GM23338 (cell line): ENCODE results near the gene P2RX4. TPM values are rescaled to one million over a fixed set of nuclear protein-coding genes. Genes with fewer than 3 reads are reported as not detected.

Source experiments
- ATAC-seq: fragments of 200-7000 bp; cut with Tn5 transposase; 3 replicates; pipeline ENCODE4 v1.9.1; 2020
- DNase-seq: peaks from one replicate; pipeline ENCODE4 v3.0.0-alpha.2; 2015; ENCODE audit warnings: low spot score
- H2AFZ ChIP-seq: fragments of 200-600 bp; sonication (generic); 2 replicates; pipeline ENCODE4 v1.8.0; 2016; ENCODE audit warnings: antibody characterized with exemption, mild to moderate bottlenecking, moderate library complexity
- H3F3A ChIP-seq: fragments of 200-600 bp; sonication (generic); replicated peaks from 2 replicates; pipeline ENCODE4 v1.8.0; 2017; ENCODE audit warnings: antibody characterized with exemption, mixed run types, low read depth
- H3K27ac ChIP-seq: fragments of 200-600 bp; sonication (generic); 2 replicates; pipeline ENCODE4 v1.6.1; 2016; ENCODE audit warnings: low read depth
- H3K27me3 ChIP-seq: fragments of 200-600 bp; sonication (generic); 2 replicates; pipeline ENCODE4 v1.8.0; 2016; ENCODE audit warnings: mild to moderate bottlenecking, mixed run types, moderate library complexity; ENCODE audit not compliant: insufficient read depth
- H3K36me3 ChIP-seq: fragments of 200-600 bp; sonication (generic); 2 replicates; pipeline ENCODE4 v1.8.0; 2016; ENCODE audit warnings: mild to moderate bottlenecking; ENCODE audit not compliant: insufficient read depth
- H3K4me1 ChIP-seq: fragments of 200-600 bp; sonication (generic); 2 replicates; pipeline ENCODE4 v1.8.0; 2016; ENCODE audit warnings: mild to moderate bottlenecking, moderate library complexity; ENCODE audit not compliant: insufficient read depth
- H3K4me2 ChIP-seq: fragments of 200-600 bp; sonication (generic); 2 replicates; pipeline ENCODE4 v1.7.1; 2017; ENCODE audit warnings: mixed run types
- H3K4me3 ChIP-seq: fragments of 200-600 bp; sonication (generic); 2 replicates; pipeline ENCODE4 v1.6.1; 2016; ENCODE audit warnings: mixed run types
- H3K79me2 ChIP-seq: fragments of 200-600 bp; sonication (generic); replicated peaks from 2 replicates; pipeline ENCODE4 v1.8.0; 2017; ENCODE audit warnings: mild to moderate bottlenecking; ENCODE audit not compliant: insufficient read depth
- H3K9me2 ChIP-seq: fragments of 200-600 bp; sonication (generic); 2 replicates; pipeline ENCODE4 v1.8.0; 2017; ENCODE audit not compliant: insufficient read depth
- H4K20me1 ChIP-seq: fragments of 200-600 bp; sonication (generic); replicated peaks from 2 replicates; pipeline ENCODE4 v1.8.0; 2017; ENCODE audit warnings: mild to moderate bottlenecking; ENCODE audit not compliant: insufficient read depth
- H3K27ac Mint-ChIP-seq: 2 replicates; pipeline ENCODE4 v1.8.0; 2020; ENCODE audit warnings: inconsistent platforms, mild to moderate bottlenecking, moderate library complexity, mixed read lengths
- H3K27me3 Mint-ChIP-seq: 3 replicates; pipeline ENCODE4 v1.8.0; 2022; ENCODE audit warnings: low read depth, mild to moderate bottlenecking, moderate library complexity, mixed read lengths, inconsistent platforms; ENCODE audit not compliant: insufficient read depth, poor library complexity
- H3K36me3 Mint-ChIP-seq: 3 replicates; pipeline ENCODE4 v1.8.0; 2021; ENCODE audit warnings: low read depth, mild to moderate bottlenecking, inconsistent platforms, moderate library complexity, mixed read lengths
- H3K4me1 Mint-ChIP-seq: 3 replicates; pipeline ENCODE4 v1.8.0; 2020; ENCODE audit warnings: mild to moderate bottlenecking, inconsistent platforms, mixed read lengths
- H3K4me3 Mint-ChIP-seq: 3 replicates; pipeline ENCODE4 v1.8.0; 2021; ENCODE audit warnings: moderate library complexity, mild to moderate bottlenecking, inconsistent platforms, mixed read lengths
- H3K9me3 Mint-ChIP-seq: 3 replicates; pipeline ENCODE4 v1.8.0; 2020; ENCODE audit warnings: moderate library complexity, mild to moderate bottlenecking, inconsistent platforms, mixed read lengths
- CREB1 ChIP-seq: fragments of 250-450 bp; sonication (Bioruptor Pico); IDR thresholded peaks from 2 replicates; pipeline ENCODE4 v1.5.0; 2020; ENCODE audit warnings: low read depth, mild to moderate bottlenecking, moderate library complexity
- ETS1 ChIP-seq: IDR thresholded peaks from 2 replicates; pipeline ENCODE4 v1.6.1; 2016; ENCODE audit warnings: antibody characterized with exemption
- EZH2 ChIP-seq: fragments of 200-600 bp; sonication (generic); IDR thresholded peaks from one replicate; pipeline ENCODE4 v1.8.0; 2017; ENCODE audit warnings: antibody characterized with exemption, mild to moderate bottlenecking, low read depth; ENCODE audit not compliant: unreplicated experiment
- EZH2phosphoT487 ChIP-seq: fragments of 200-600 bp; sonication (generic); IDR thresholded peaks from one replicate; pipeline ENCODE4 v1.8.1; 2018; ENCODE audit warnings: antibody characterized with exemption; ENCODE audit not compliant: unreplicated experiment
- JUNB ChIP-seq: IDR thresholded peaks from one replicate; pipeline ENCODE4 v1.6.1; 2016; ENCODE audit warnings: antibody characterized with exemption; ENCODE audit not compliant: unreplicated experiment
- NANOG ChIP-seq: IDR thresholded peaks from 2 replicates; pipeline ENCODE4 v1.6.1; 2016; ENCODE audit warnings: antibody characterized with exemption, borderline replicate concordance
- POLR2AphosphoS5 ChIP-seq: IDR thresholded peaks from 2 replicates; pipeline ENCODE4 v1.6.1; 2016; ENCODE audit warnings: antibody characterized with exemption, low read depth
- REST ChIP-seq: IDR thresholded peaks from one replicate; pipeline ENCODE4 v1.6.1; 2018; ENCODE audit warnings: antibody characterized with exemption; ENCODE audit not compliant: unreplicated experiment
- STAT1 ChIP-seq: IDR thresholded peaks from one replicate; pipeline ENCODE4 v1.6.1; 2016; ENCODE audit warnings: antibody characterized with exemption; ENCODE audit not compliant: unreplicated experiment
- ZNF114 ChIP-seq: fragments of 250-450 bp; sonication (Bioruptor Pico); IDR thresholded peaks from 2 replicates; pipeline ENCODE4 v1.5.0; 2020; ENCODE audit warnings: mild to moderate bottlenecking, moderate library complexity
- ZNF331 ChIP-seq: fragments of 250-450 bp; sonication (Bioruptor Pico); IDR thresholded peaks from 2 replicates; pipeline ENCODE4 v1.5.0; 2020; ENCODE audit warnings: low read depth, mild to moderate bottlenecking, moderate library complexity
- polyA plus RNA-seq: library from polyadenylated mRNA; unstranded; fragments of >200 nt; fragmentation: Nextera tagmentation; extraction: Ambion mirVana; gene quantifications from 2 replicates; pipeline ENCODE4 v1.2.1, GENCODE V29; 2016
- total RNA-seq: library from RNA; depleted of rRNA; stranded (reverse); fragments of >200 nt; shearing (Covaris generic); gene quantifications from 2 replicates; pipeline ENCODE4 v1.2.3, GENCODE V29; 2014
- TF ChIP-seq, protein P1 (sequence below), 2 experiments: fragments of 200-600 bp in 1 of 2; sonication (generic) in 1 of 2; conservative IDR thresholded peaks; 2 replicates each; pipeline versions ENCODE4 v1.5.1 to v1.6.1; 2016 to 2017; ENCODE audit warnings: antibody characterized with exemption in 2 of 2, low read depth in 2 of 2, mild to moderate bottlenecking in 2 of 2, moderate library complexity in 1 of 2

P2RX4 gene
- total and polyA plus RNA-seq, 2 experiments from 2014 or later, result 5.6 to 18.9 TPM

GRCh38 chr12:121248622-121249021 is 38.7 kb downstream of the P2RX4 start:
- H3K79me2 ChIP-seq, result no peaks in the 10 kb centered on the region
- H3K4me2 ChIP-seq, result no peak overlapping the region
- H3F3A ChIP-seq, result no peaks in the 10 kb centered on the region
- H3K27me3 ChIP-seq, result no peaks in the 10 kb centered on the region
- Mint-ChIP-seq H3K27ac (no peak overlapping the region), H3K36me3 (peaks cover 44% of the 10 kb centered on the region), H3K4me3 (no peak overlapping the region), H3K9me3 (no peaks in the 10 kb centered on the region), H3K4me1 (no peaks in the 10 kb centered on the region), H3K27me3 (peaks cover 4% of the 10 kb centered on the region)
- ATAC-seq (no peak), DNase-seq (no peak)
- H3K36me3 ChIP-seq, result no peaks in the 10 kb centered on the region; the same call in 1 of the 2 replicates
- H3K4me3 ChIP-seq, result no peak overlapping the region
- H4K20me1 ChIP-seq, result no peaks in the 10 kb centered on the region
- TF ChIP-seq ZNF331 (CRISPR knock-in tag), result no peak
- no peak for TF ChIP-seq REST
- TF ChIP-seq NANOG, result no peak
- TF ChIP-seq STAT1, result no peak
- TF ChIP-seq, protein P1, sequence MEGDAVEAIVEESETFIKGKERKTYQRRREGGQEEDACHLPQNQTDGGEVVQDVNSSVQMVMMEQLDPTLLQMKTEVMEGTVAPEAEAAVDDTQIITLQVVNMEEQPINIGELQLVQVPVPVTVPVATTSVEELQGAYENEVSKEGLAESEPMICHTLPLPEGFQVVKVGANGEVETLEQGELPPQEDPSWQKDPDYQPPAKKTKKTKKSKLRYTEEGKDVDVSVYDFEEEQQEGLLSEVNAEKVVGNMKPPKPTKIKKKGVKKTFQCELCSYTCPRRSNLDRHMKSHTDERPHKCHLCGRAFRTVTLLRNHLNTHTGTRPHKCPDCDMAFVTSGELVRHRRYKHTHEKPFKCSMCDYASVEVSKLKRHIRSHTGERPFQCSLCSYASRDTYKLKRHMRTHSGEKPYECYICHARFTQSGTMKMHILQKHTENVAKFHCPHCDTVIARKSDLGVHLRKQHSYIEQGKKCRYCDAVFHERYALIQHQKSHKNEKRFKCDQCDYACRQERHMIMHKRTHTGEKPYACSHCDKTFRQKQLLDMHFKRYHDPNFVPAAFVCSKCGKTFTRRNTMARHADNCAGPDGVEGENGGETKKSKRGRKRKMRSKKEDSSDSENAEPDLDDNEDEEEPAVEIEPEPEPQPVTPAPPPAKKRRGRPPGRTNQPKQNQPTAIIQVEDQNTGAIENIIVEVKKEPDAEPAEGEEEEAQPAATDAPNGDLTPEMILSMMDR (conservative IDR thresholded peaks at IDR 0.05; ENCODE audit: low read depth in 2 of 2), result no peak
- TF ChIP-seq CREB1 (CRISPR knock-in tag), result no peak
- no peak for TF ChIP-seq ETS1
- TF ChIP-seq JUNB, result no peak
- TF ChIP-seq POLR2AphosphoS5, result no peak
- no peak for TF ChIP-seq EZH2
- no peak for TF ChIP-seq ZNF114
- TF ChIP-seq EZH2phosphoT487, result no peak
- H2AFZ ChIP-seq, result no peak overlapping the region
- no peak overlapping the region for H3K27ac ChIP-seq
- no peaks in the 10 kb centered on the region for H3K9me2 ChIP-seq
- no peaks in the 10 kb centered on the region for H3K4me1 ChIP-seq
